GM23338 (cell line): ENCODE measurements around the gene EEA1. TPM values are rescaled to one million over a fixed set of nuclear protein-coding genes. Genes with fewer than 3 reads are reported as not detected.

Experiments
- ATAC-seq: fragments of 200-7000 bp; cut with Tn5 transposase; 3 replicates; pipeline ENCODE4 v1.9.1; 2020
- DNase-seq: peaks from one replicate; pipeline ENCODE4 v3.0.0-alpha.2; 2015; ENCODE audit warnings: low spot score
- H2AFZ ChIP-seq: fragments of 200-600 bp; sonication (generic); 2 replicates; pipeline ENCODE4 v1.8.0; 2016; ENCODE audit warnings: antibody characterized with exemption, mild to moderate bottlenecking, moderate library complexity
- H3F3A ChIP-seq: fragments of 200-600 bp; sonication (generic); replicated peaks from 2 replicates; pipeline ENCODE4 v1.8.0; 2017; ENCODE audit warnings: antibody characterized with exemption, mixed run types, low read depth
- H3K27ac ChIP-seq: fragments of 200-600 bp; sonication (generic); 2 replicates; pipeline ENCODE4 v1.6.1; 2016; ENCODE audit warnings: low read depth
- H3K27me3 ChIP-seq: fragments of 200-600 bp; sonication (generic); 2 replicates; pipeline ENCODE4 v1.8.0; 2016; ENCODE audit warnings: mild to moderate bottlenecking, mixed run types, moderate library complexity; ENCODE audit not compliant: insufficient read depth
- H3K36me3 ChIP-seq: fragments of 200-600 bp; sonication (generic); 2 replicates; pipeline ENCODE4 v1.8.0; 2016; ENCODE audit warnings: mild to moderate bottlenecking; ENCODE audit not compliant: insufficient read depth
- H3K4me1 ChIP-seq: fragments of 200-600 bp; sonication (generic); 2 replicates; pipeline ENCODE4 v1.8.0; 2016; ENCODE audit warnings: mild to moderate bottlenecking, moderate library complexity; ENCODE audit not compliant: insufficient read depth
- H3K4me2 ChIP-seq: fragments of 200-600 bp; sonication (generic); 2 replicates; pipeline ENCODE4 v1.7.1; 2017; ENCODE audit warnings: mixed run types
- H3K4me3 ChIP-seq: fragments of 200-600 bp; sonication (generic); 2 replicates; pipeline ENCODE4 v1.6.1; 2016; ENCODE audit warnings: mixed run types
- H3K79me2 ChIP-seq: fragments of 200-600 bp; sonication (generic); replicated peaks from 2 replicates; pipeline ENCODE4 v1.8.0; 2017; ENCODE audit warnings: mild to moderate bottlenecking; ENCODE audit not compliant: insufficient read depth
- H3K9me2 ChIP-seq: fragments of 200-600 bp; sonication (generic); 2 replicates; pipeline ENCODE4 v1.8.0; 2017; ENCODE audit not compliant: insufficient read depth
- H4K20me1 ChIP-seq: fragments of 200-600 bp; sonication (generic); replicated peaks from 2 replicates; pipeline ENCODE4 v1.8.0; 2017; ENCODE audit warnings: mild to moderate bottlenecking; ENCODE audit not compliant: insufficient read depth
- H3K27ac Mint-ChIP-seq: 2 replicates; pipeline ENCODE4 v1.8.0; 2020; ENCODE audit warnings: inconsistent platforms, mild to moderate bottlenecking, moderate library complexity, mixed read lengths
- H3K27me3 Mint-ChIP-seq: 3 replicates; pipeline ENCODE4 v1.8.0; 2022; ENCODE audit warnings: low read depth, mild to moderate bottlenecking, moderate library complexity, mixed read lengths, inconsistent platforms; ENCODE audit not compliant: insufficient read depth, poor library complexity
- H3K36me3 Mint-ChIP-seq: 3 replicates; pipeline ENCODE4 v1.8.0; 2021; ENCODE audit warnings: low read depth, mild to moderate bottlenecking, inconsistent platforms, moderate library complexity, mixed read lengths
- H3K4me1 Mint-ChIP-seq: 3 replicates; pipeline ENCODE4 v1.8.0; 2020; ENCODE audit warnings: mild to moderate bottlenecking, inconsistent platforms, mixed read lengths
- H3K4me3 Mint-ChIP-seq: 3 replicates; pipeline ENCODE4 v1.8.0; 2021; ENCODE audit warnings: moderate library complexity, mild to moderate bottlenecking, inconsistent platforms, mixed read lengths
- H3K9me3 Mint-ChIP-seq: 3 replicates; pipeline ENCODE4 v1.8.0; 2020; ENCODE audit warnings: moderate library complexity, mild to moderate bottlenecking, inconsistent platforms, mixed read lengths
- CREB1 ChIP-seq: fragments of 250-450 bp; sonication (Bioruptor Pico); IDR thresholded peaks from 2 replicates; pipeline ENCODE4 v1.5.0; 2020; ENCODE audit warnings: low read depth, mild to moderate bottlenecking, moderate library complexity
- CTCF ChIP-seq, 2 experiments: fragments of 200-600 bp in 1 of 2; sonication (generic) in 1 of 2; conservative IDR thresholded peaks; 2 replicates each; pipeline versions ENCODE4 v1.5.1 to v1.6.1; 2016 to 2017; ENCODE audit warnings: antibody characterized with exemption in 2 of 2, low read depth in 2 of 2, mild to moderate bottlenecking in 2 of 2, moderate library complexity in 1 of 2
- ETS1 ChIP-seq: IDR thresholded peaks from 2 replicates; pipeline ENCODE4 v1.6.1; 2016; ENCODE audit warnings: antibody characterized with exemption
- EZH2 ChIP-seq: fragments of 200-600 bp; sonication (generic); IDR thresholded peaks from one replicate; pipeline ENCODE4 v1.8.0; 2017; ENCODE audit warnings: antibody characterized with exemption, mild to moderate bottlenecking, low read depth; ENCODE audit not compliant: unreplicated experiment
- EZH2phosphoT487 ChIP-seq: fragments of 200-600 bp; sonication (generic); IDR thresholded peaks from one replicate; pipeline ENCODE4 v1.8.1; 2018; ENCODE audit warnings: antibody characterized with exemption; ENCODE audit not compliant: unreplicated experiment
- JUNB ChIP-seq: IDR thresholded peaks from one replicate; pipeline ENCODE4 v1.6.1; 2016; ENCODE audit warnings: antibody characterized with exemption; ENCODE audit not compliant: unreplicated experiment
- NANOG ChIP-seq: IDR thresholded peaks from 2 replicates; pipeline ENCODE4 v1.6.1; 2016; ENCODE audit warnings: antibody characterized with exemption, borderline replicate concordance
- POLR2AphosphoS5 ChIP-seq: IDR thresholded peaks from 2 replicates; pipeline ENCODE4 v1.6.1; 2016; ENCODE audit warnings: antibody characterized with exemption, low read depth
- REST ChIP-seq: IDR thresholded peaks from one replicate; pipeline ENCODE4 v1.6.1; 2018; ENCODE audit warnings: antibody characterized with exemption; ENCODE audit not compliant: unreplicated experiment
- ZNF114 ChIP-seq: fragments of 250-450 bp; sonication (Bioruptor Pico); IDR thresholded peaks from 2 replicates; pipeline ENCODE4 v1.5.0; 2020; ENCODE audit warnings: mild to moderate bottlenecking, moderate library complexity
- ZNF331 ChIP-seq: fragments of 250-450 bp; sonication (Bioruptor Pico); IDR thresholded peaks from 2 replicates; pipeline ENCODE4 v1.5.0; 2020; ENCODE audit warnings: low read depth, mild to moderate bottlenecking, moderate library complexity
- ZNF462 ChIP-seq: fragments of 250-450 bp; sonication (Bioruptor Pico); IDR thresholded peaks from 2 replicates; pipeline ENCODE4 v1.5.0; 2020; ENCODE audit warnings: mild to moderate bottlenecking, moderate library complexity
- polyA plus RNA-seq: library from polyadenylated mRNA; unstranded; fragments of >200 nt; fragmentation: Nextera tagmentation; extraction: Ambion mirVana; gene quantifications from 2 replicates; pipeline ENCODE4 v1.2.1, GENCODE V29; 2016
- total RNA-seq: library from RNA; depleted of rRNA; stranded (reverse); fragments of >200 nt; shearing (Covaris generic); gene quantifications from 2 replicates; pipeline ENCODE4 v1.2.3, GENCODE V29; 2014

Gene EEA1
- total and polyA plus RNA-seq, 2 experiments from 2014 or later = 10.0 to 41.1 TPM

- ATAC-seq = no peak
- no peak overlapping the region for H3K4me2 ChIP-seq
- Mint-ChIP-seq H3K27ac (no peak overlapping the region), H3K27me3 (no peaks in the 10 kb centered on the region), H3K9me3 (no peaks in the 10 kb centered on the region), H3K4me1 (no peaks in the 10 kb centered on the region), H3K4me3 (no peak overlapping the region), H3K36me3 (peaks cover 6% of the 10 kb centered on the region; the same call in 1 of the 3 replicates)
- no peaks in the 10 kb centered on the region for H3K9me2 ChIP-seq
- H3F3A ChIP-seq = no peaks in the 10 kb centered on the region
- H3K4me3 ChIP-seq = no peak overlapping the region
- no peaks in the 10 kb centered on the region for H3K79me2 ChIP-seq
- H2AFZ ChIP-seq = no peak overlapping the region
- no peaks in the 10 kb centered on the region for H3K4me1 ChIP-seq
- no peaks in the 10 kb centered on the region for H3K36me3 ChIP-seq
- no peak overlapping the region for H3K27ac ChIP-seq
- 0 out of 2 replicates have a peak, but pooled peaks cover 3% of the 10 kb centered on the region for H4K20me1 ChIP-seq
- H3K27me3 ChIP-seq = no peaks in the 10 kb centered on the region
- TF ChIP-seq CREB1 (CRISPR knock-in tag) (no peak), EZH2 (no peak), JUNB (no peak), EZH2phosphoT487 (no peak), ETS1 (no peak), ZNF462 (CRISPR knock-in tag) (no peak), POLR2AphosphoS5 (no peak), REST (no peak), CTCF (conservative IDR thresholded peaks at IDR 0.05; ENCODE audit: low read depth in 2 of 2) (no peak), ZNF331 (CRISPR knock-in tag) (no peak), NANOG (no peak), ZNF114 (no peak)
- no peak for DNase-seq
These were observed 100.5 kb downstream of the EEA1 start for GRCh38 chr12:92828565-92828964.
